ENCODE results near the gene CNKSR1. TPM values are rescaled to one million over a fixed set of nuclear protein-coding genes. Genes with fewer than 3 reads are reported as not detected.
A peak's percentile ranks its signal among the peaks of the same experiment; 100 is the strongest.

Gene CNKSR1
- polyA plus RNA-seq (2013, experiment 1 of 2), result 6.9 TPM
- 6.8 TPM for polyA plus RNA-seq (2013, experiment 2 of 2)

- peak within 1 kb of the TSS; percentile 21 for H3K4me2 ChIP-seq (ENCODE audit: insufficient read depth, low read length, poor library complexity, severe bottlenecking)
- H3K4ac ChIP-seq (ENCODE audit: low read length), result no peak within 1 kb of the TSS
- H3K14ac ChIP-seq (ENCODE audit: low read length), result no peak within 1 kb of the TSS
- WGBS, 2 donors (ENCODE audit: extremely low coverage in 2 of 2, insufficient read length in 2 of 2, insufficient replicate concordance in 1 of 2), result no CpG with 5 or more reads among the region's 21 CpGs
- H4K8ac ChIP-seq (ENCODE audit: low read depth, low read length), result no peak within 1 kb of the TSS
- no peak within 1 kb of the TSS for H2BK5ac ChIP-seq (ENCODE audit: low read length)
- H3K4me3 ChIP-seq (ENCODE audit: low read length in 2 of 2), result peak within 1 kb of the TSS in 1 of 2 donors; percentile 34
- H2AFZ ChIP-seq (ENCODE audit: low read length), result no peak within 1 kb of the TSS
- H2AK5ac ChIP-seq (ENCODE audit: low read depth, low read length), result peak within 1 kb of the TSS; percentile 20
- no peak for DNase-seq (ENCODE audit: low spot score)
- no peaks in the 10 kb centered on the region for H3K36me3 ChIP-seq (replicated peaks in 1 of 2; ENCODE audit: control insufficient read depth in 2 of 2, insufficient read depth in 2 of 2, low read length in 2 of 2)
- H3K27me3 ChIP-seq (ENCODE audit: control insufficient read depth in 3 of 3, insufficient read depth in 3 of 3, low read depth in 1 of 3, low read length in 3 of 3), result no peaks in the 10 kb centered on the region
- H2BK12ac ChIP-seq (ENCODE audit: low read length), result no peak within 1 kb of the TSS
- H3K4me1 ChIP-seq (ENCODE audit: control insufficient read depth in 2 of 2, insufficient read depth in 1 of 2, low read depth in 1 of 2, low read length in 2 of 2), result peaks cover 0 to 5% of the 10 kb centered on the region in 2 donors
- H3K18ac ChIP-seq (ENCODE audit: low read length), result peak within 1 kb of the TSS; percentile 94
- H2BK15ac ChIP-seq (ENCODE audit: low read length), result no peak within 1 kb of the TSS
- H3K27ac ChIP-seq (replicated peaks; ENCODE audit: low read length), result no peak within 1 kb of the TSS
- H3K79me1 ChIP-seq (ENCODE audit: low read depth, low read length), result no peaks in the 10 kb centered on the region
- no peaks in the 10 kb centered on the region for H3K9me3 ChIP-seq (replicated peaks in 1 of 2; ENCODE audit: control insufficient read depth in 2 of 2, insufficient read depth in 1 of 2, low read depth in 1 of 2, low read length in 2 of 2)
- no peak within 1 kb of the TSS for H4K91ac ChIP-seq (ENCODE audit: low read depth, low read length, poor library complexity)
- peak within 1 kb of the TSS; percentile 59 for H3K23ac ChIP-seq (ENCODE audit: low read depth, low read length, poor library complexity)
- no peak within 1 kb of the TSS for H2BK120ac ChIP-seq (ENCODE audit: low read depth, low read length)
- no peak within 1 kb of the TSS for H3K9ac ChIP-seq (ENCODE audit: low read depth, low read length, poor library complexity)
Measured at GRCh38 chr1:26177182-26177684, at the start of gene CNKSR1. TSS of gene CNKSR1 (plus strand) at chr1:26177491. CDS start at chr1:26177548, 57 bp downstream.

GRCh38 chr1:26129778-26130177, 47.5 kb upstream of the CNKSR1 start:
- Histone ChIP-seq H3K27ac (replicated peaks; ENCODE audit: low read length) (no peak overlapping the region), H2BK12ac (ENCODE audit: low read length) (no peak overlapping the region), H3K23ac (ENCODE audit: low read depth, low read length, poor library complexity) (no peak overlapping the region), H2BK120ac (ENCODE audit: low read depth, low read length) (no peak overlapping the region), H4K91ac (ENCODE audit: low read depth, low read length, poor library complexity) (no peak overlapping the region), H3K9me3 (replicated peaks in 1 of 2; ENCODE audit: control insufficient read depth in 2 of 2, insufficient read depth in 1 of 2, low read depth in 1 of 2, low read length in 2 of 2) (no peaks in the 10 kb centered on the region), H3K4me2 (ENCODE audit: insufficient read depth, low read length, poor library complexity, severe bottlenecking) (no peak overlapping the region), H4K8ac (ENCODE audit: low read depth, low read length) (no peak overlapping the region), H2AFZ (ENCODE audit: low read length) (no peak overlapping the region), H2BK15ac (ENCODE audit: low read length) (no peak overlapping the region), H3K18ac (ENCODE audit: low read length) (no peak overlapping the region), H3K79me1 (ENCODE audit: low read depth, low read length) (no peaks in the 10 kb centered on the region), H2BK5ac (ENCODE audit: low read length) (no peak overlapping the region), H3K14ac (ENCODE audit: low read length) (no peak overlapping the region), H3K4ac (ENCODE audit: low read length) (no peak overlapping the region), H3K27me3 (ENCODE audit: control insufficient read depth in 3 of 3, insufficient read depth in 3 of 3, low read depth in 1 of 3, low read length in 3 of 3) (no peaks in the 10 kb centered on the region), H3K4me3 (ENCODE audit: low read length in 2 of 2) (no peak overlapping the region), H2AK5ac (ENCODE audit: low read depth, low read length) (no peak overlapping the region), H3K9ac (ENCODE audit: low read depth, low read length, poor library complexity) (no peak overlapping the region), H3K4me1 (ENCODE audit: control insufficient read depth in 2 of 2, insufficient read depth in 1 of 2, low read depth in 1 of 2, low read length in 2 of 2) (no peaks in the 10 kb centered on the region), H3K36me3 (replicated peaks in 1 of 2; ENCODE audit: control insufficient read depth in 2 of 2, insufficient read depth in 2 of 2, low read length in 2 of 2) (no peaks in the 10 kb centered on the region)
- DNase-seq (ENCODE audit: low spot score), result no peak
- no CpG with 5 or more reads among the region's 4 CpGs for WGBS, 2 donors (ENCODE audit: extremely low coverage in 2 of 2, insufficient read length in 2 of 2, insufficient replicate concordance in 1 of 2)

GRCh38 chr1:26130695-26131094, 46.6 kb upstream of the CNKSR1 start:
- no peak overlapping the region for H3K4me2 ChIP-seq (ENCODE audit: insufficient read depth, low read length, poor library complexity, severe bottlenecking)
- H4K91ac ChIP-seq (ENCODE audit: low read depth, low read length, poor library complexity), result no peak overlapping the region
- no peak overlapping the region for H3K4ac ChIP-seq (ENCODE audit: low read length)
- H2BK120ac ChIP-seq (ENCODE audit: low read depth, low read length), result no peak overlapping the region
- H2BK15ac ChIP-seq (ENCODE audit: low read length), result no peak overlapping the region
- no peak overlapping the region for H3K18ac ChIP-seq (ENCODE audit: low read length)
- no peaks in the 10 kb centered on the region for H3K9me3 ChIP-seq (replicated peaks in 1 of 2; ENCODE audit: control insufficient read depth in 2 of 2, insufficient read depth in 1 of 2, low read depth in 1 of 2, low read length in 2 of 2)
- no peak overlapping the region for H3K9ac ChIP-seq (ENCODE audit: low read depth, low read length, poor library complexity)
- H3K4me3 ChIP-seq (ENCODE audit: low read length in 2 of 2), result no peak overlapping the region
- H2AK5ac ChIP-seq (ENCODE audit: low read depth, low read length), result no peak overlapping the region
- no peak overlapping the region for H2BK5ac ChIP-seq (ENCODE audit: low read length)
- no peak overlapping the region for H3K27ac ChIP-seq (replicated peaks; ENCODE audit: low read length)
- no CpG with 5 or more reads among the region's 1 CpG for WGBS, 2 donors (ENCODE audit: extremely low coverage in 2 of 2, insufficient read length in 2 of 2, insufficient replicate concordance in 1 of 2)
- H3K23ac ChIP-seq (ENCODE audit: low read depth, low read length, poor library complexity), result no peak overlapping the region
- H2BK12ac ChIP-seq (ENCODE audit: low read length), result no peak overlapping the region
- no peaks in the 10 kb centered on the region for H3K27me3 ChIP-seq (ENCODE audit: control insufficient read depth in 3 of 3, insufficient read depth in 3 of 3, low read depth in 1 of 3, low read length in 3 of 3)
- H3K14ac ChIP-seq (ENCODE audit: low read length), result no peak overlapping the region
- H2AFZ ChIP-seq (ENCODE audit: low read length), result no peak overlapping the region
- no peaks in the 10 kb centered on the region for H3K36me3 ChIP-seq (replicated peaks in 1 of 2; ENCODE audit: control insufficient read depth in 2 of 2, insufficient read depth in 2 of 2, low read length in 2 of 2)
- H4K8ac ChIP-seq (ENCODE audit: low read depth, low read length), result no peak overlapping the region
- H3K4me1 ChIP-seq (ENCODE audit: control insufficient read depth in 2 of 2, insufficient read depth in 1 of 2, low read depth in 1 of 2, low read length in 2 of 2), result no peaks in the 10 kb centered on the region
- DNase-seq (ENCODE audit: low spot score), result no peak
- H3K79me1 ChIP-seq (ENCODE audit: low read depth, low read length), result no peaks in the 10 kb centered on the region

- no peak for DNase-seq (ENCODE audit: low spot score)
- H3K9me3 ChIP-seq (replicated peaks in 1 of 2; ENCODE audit: control insufficient read depth in 2 of 2, insufficient read depth in 1 of 2, low read depth in 1 of 2, low read length in 2 of 2), result no peaks in the 10 kb centered on the region
- H3K79me1 ChIP-seq (ENCODE audit: low read depth, low read length), result no peaks in the 10 kb centered on the region
- no peak overlapping the region for H3K18ac ChIP-seq (ENCODE audit: low read length)
- no peaks in the 10 kb centered on the region for H3K36me3 ChIP-seq (replicated peaks in 1 of 2; ENCODE audit: control insufficient read depth in 2 of 2, insufficient read depth in 2 of 2, low read length in 2 of 2)
- no peak overlapping the region for H3K4me3 ChIP-seq (ENCODE audit: low read length in 2 of 2)
- no peak overlapping the region for H4K8ac ChIP-seq (ENCODE audit: low read depth, low read length)
- H3K4me2 ChIP-seq (ENCODE audit: insufficient read depth, low read length, poor library complexity, severe bottlenecking), result no peak overlapping the region
- no peak overlapping the region for H3K14ac ChIP-seq (ENCODE audit: low read length)
- H3K9ac ChIP-seq (ENCODE audit: low read depth, low read length, poor library complexity), result no peak overlapping the region
- H4K91ac ChIP-seq (ENCODE audit: low read depth, low read length, poor library complexity), result no peak overlapping the region
- no peak overlapping the region for H2BK12ac ChIP-seq (ENCODE audit: low read length)
- no CpG with 5 or more reads among the region's 5 CpGs for WGBS, 2 donors (ENCODE audit: extremely low coverage in 2 of 2, insufficient read length in 2 of 2, insufficient replicate concordance in 1 of 2)
- H2BK120ac ChIP-seq (ENCODE audit: low read depth, low read length), result no peak overlapping the region
- no peak overlapping the region for H3K4ac ChIP-seq (ENCODE audit: low read length)
- no peak overlapping the region for H2AFZ ChIP-seq (ENCODE audit: low read length)
- H3K4me1 ChIP-seq (ENCODE audit: control insufficient read depth in 2 of 2, insufficient read depth in 1 of 2, low read depth in 1 of 2, low read length in 2 of 2), result no peaks in the 10 kb centered on the region
- no peak overlapping the region for H3K23ac ChIP-seq (ENCODE audit: low read depth, low read length, poor library complexity)
- H3K27ac ChIP-seq (replicated peaks; ENCODE audit: low read length), result no peak overlapping the region
- no peak overlapping the region for H2AK5ac ChIP-seq (ENCODE audit: low read depth, low read length)
- H2BK5ac ChIP-seq (ENCODE audit: low read length), result no peak overlapping the region
- H3K27me3 ChIP-seq (ENCODE audit: control insufficient read depth in 3 of 3, insufficient read depth in 3 of 3, low read depth in 1 of 3, low read length in 3 of 3), result no peaks in the 10 kb centered on the region
- no peak overlapping the region for H2BK15ac ChIP-seq (ENCODE audit: low read length)
Measured at GRCh38 chr1:26132128-26132833, 45.0 kb upstream of the CNKSR1 start.
